ENCODE results near the gene PAWR.

DNA sequence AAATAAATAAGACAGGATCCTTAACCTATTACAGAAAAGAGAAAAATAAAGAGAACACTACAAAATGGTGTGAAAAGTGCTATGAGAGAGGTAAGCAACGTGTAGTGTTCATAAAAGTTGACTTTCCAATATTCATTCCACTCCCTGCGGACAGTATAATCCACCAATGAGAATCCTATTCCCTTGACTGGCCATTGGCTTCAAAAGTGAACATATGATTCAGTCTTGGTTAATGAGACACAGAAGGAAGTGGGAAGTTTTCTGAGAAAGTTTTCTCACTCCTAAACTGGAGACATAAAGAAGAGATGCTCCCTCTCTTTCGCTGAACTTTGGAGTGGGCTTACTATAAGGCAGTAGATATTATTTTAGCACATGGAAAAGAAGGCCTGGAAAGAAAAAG is 153.1 kb downstream of the PAWR start:
- TF ChIP-seq POLR2AphosphoS5 (IDR thresholded peaks at IDR 0.05; ENCODE audit: low read depth, low read length) (no peak), ZNF251 (CRISPR knock-in tag; IDR thresholded peaks at IDR 0.05) (no peak), ZNF44 (CRISPR knock-in tag; IDR thresholded peaks at IDR 0.05) (no peak), EP300 (IDR thresholded peaks at IDR 0.05; ENCODE audit: low read depth in 2 of 2, low read length in 2 of 2) (no peak), EP300 (CRISPR knock-in tag; IDR thresholded peaks at IDR 0.05; ENCODE audit: borderline replicate concordance) (no peak)
- TF ChIP-seq, protein P1, sequence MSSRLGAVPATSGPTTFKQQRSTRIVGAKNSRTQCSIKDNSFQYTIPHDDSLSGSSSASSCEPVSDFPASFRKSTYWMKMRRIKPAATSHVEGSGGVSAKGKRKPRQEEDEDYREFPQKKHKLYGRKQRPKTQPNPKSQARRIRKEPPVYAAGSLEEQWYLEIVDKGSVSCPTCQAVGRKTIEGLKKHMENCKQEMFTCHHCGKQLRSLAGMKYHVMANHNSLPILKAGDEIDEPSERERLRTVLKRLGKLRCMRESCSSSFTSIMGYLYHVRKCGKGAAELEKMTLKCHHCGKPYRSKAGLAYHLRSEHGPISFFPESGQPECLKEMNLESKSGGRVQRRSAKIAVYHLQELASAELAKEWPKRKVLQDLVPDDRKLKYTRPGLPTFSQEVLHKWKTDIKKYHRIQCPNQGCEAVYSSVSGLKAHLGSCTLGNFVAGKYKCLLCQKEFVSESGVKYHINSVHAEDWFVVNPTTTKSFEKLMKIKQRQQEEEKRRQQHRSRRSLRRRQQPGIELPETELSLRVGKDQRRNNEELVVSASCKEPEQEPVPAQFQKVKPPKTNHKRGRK (CRISPR knock-in tag; IDR thresholded peaks at IDR 0.05): no peak
- TF ChIP-seq, protein P2, sequence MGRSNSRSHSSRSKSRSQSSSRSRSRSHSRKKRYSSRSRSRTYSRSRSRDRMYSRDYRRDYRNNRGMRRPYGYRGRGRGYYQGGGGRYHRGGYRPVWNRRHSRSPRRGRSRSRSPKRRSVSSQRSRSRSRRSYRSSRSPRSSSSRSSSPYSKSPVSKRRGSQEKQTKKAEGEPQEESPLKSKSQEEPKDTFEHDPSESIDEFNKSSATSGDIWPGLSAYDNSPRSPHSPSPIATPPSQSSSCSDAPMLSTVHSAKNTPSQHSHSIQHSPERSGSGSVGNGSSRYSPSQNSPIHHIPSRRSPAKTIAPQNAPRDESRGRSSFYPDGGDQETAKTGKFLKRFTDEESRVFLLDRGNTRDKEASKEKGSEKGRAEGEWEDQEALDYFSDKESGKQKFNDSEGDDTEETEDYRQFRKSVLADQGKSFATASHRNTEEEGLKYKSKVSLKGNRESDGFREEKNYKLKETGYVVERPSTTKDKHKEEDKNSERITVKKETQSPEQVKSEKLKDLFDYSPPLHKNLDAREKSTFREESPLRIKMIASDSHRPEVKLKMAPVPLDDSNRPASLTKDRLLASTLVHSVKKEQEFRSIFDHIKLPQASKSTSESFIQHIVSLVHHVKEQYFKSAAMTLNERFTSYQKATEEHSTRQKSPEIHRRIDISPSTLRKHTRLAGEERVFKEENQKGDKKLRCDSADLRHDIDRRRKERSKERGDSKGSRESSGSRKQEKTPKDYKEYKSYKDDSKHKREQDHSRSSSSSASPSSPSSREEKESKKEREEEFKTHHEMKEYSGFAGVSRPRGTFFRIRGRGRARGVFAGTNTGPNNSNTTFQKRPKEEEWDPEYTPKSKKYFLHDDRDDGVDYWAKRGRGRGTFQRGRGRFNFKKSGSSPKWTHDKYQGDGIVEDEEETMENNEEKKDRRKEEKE (IDR thresholded peaks at IDR 0.05): no peak
- TF ChIP-seq, protein P3, sequence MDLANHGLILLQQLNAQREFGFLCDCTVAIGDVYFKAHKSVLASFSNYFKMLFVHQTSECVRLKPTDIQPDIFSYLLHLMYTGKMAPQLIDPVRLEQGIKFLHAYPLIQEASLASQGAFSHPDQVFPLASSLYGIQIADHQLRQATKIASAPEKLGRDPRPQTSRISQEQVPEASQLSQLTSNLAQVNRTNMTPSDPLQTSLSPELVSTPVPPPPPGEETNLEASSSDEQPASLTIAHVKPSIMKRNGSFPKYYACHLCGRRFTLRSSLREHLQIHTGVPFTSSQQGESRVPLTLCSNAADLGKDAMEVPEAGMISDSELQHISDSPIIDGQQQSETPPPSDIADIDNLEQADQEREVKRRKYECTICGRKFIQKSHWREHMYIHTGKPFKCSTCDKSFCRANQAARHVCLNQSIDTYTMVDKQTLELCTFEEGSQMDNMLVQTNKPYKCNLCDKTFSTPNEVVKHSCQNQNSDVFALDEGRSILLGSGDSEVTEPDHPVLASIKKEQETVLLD (CRISPR knock-in tag; IDR thresholded peaks at IDR 0.05; ENCODE audit: low read depth): no peak
- TF ChIP-seq, protein P4, sequence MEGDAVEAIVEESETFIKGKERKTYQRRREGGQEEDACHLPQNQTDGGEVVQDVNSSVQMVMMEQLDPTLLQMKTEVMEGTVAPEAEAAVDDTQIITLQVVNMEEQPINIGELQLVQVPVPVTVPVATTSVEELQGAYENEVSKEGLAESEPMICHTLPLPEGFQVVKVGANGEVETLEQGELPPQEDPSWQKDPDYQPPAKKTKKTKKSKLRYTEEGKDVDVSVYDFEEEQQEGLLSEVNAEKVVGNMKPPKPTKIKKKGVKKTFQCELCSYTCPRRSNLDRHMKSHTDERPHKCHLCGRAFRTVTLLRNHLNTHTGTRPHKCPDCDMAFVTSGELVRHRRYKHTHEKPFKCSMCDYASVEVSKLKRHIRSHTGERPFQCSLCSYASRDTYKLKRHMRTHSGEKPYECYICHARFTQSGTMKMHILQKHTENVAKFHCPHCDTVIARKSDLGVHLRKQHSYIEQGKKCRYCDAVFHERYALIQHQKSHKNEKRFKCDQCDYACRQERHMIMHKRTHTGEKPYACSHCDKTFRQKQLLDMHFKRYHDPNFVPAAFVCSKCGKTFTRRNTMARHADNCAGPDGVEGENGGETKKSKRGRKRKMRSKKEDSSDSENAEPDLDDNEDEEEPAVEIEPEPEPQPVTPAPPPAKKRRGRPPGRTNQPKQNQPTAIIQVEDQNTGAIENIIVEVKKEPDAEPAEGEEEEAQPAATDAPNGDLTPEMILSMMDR (CRISPR knock-in tag; IDR thresholded peaks at IDR 0.05): no peak
